HEK293 (cell line): Measurements from ENCODE around the gene OXCT2.

Source experiments
- GLIS2 ChIP-seq: fragments of 450-650 bp; formaldehyde crosslinking; IDR thresholded peaks from 2 replicates; pipeline ENCODE4 v1.5.1; 2016; ENCODE audit warnings: missing biosample characterization, missing genetic modification characterization
- HOXA7 ChIP-seq: sonication (generic); formaldehyde crosslinking; IDR thresholded peaks from 2 replicates; pipeline ENCODE4 v1.8.1; 2022; ENCODE audit warnings: missing genetic modification reagents, borderline replicate concordance
- KLF9 ChIP-seq: fragments of 450-650 bp; formaldehyde crosslinking; IDR thresholded peaks from 2 replicates; pipeline ENCODE4 v1.5.1; 2016; ENCODE audit warnings: missing biosample characterization, missing genetic modification characterization, low read depth
- MYNN ChIP-seq: fragments of 450-650 bp; formaldehyde crosslinking; IDR thresholded peaks from 2 replicates; pipeline ENCODE4 v1.5.1; 2016; ENCODE audit warnings: missing biosample characterization, missing genetic modification characterization, borderline replicate concordance
- OSR2 ChIP-seq: fragments of 450-650 bp; formaldehyde crosslinking; IDR thresholded peaks from 2 replicates; pipeline ENCODE4 v1.5.1; 2016; ENCODE audit warnings: missing biosample characterization, missing genetic modification characterization
- REPIN1 ChIP-seq: fragments of 450-650 bp; formaldehyde crosslinking; IDR thresholded peaks from 2 replicates; pipeline ENCODE4 v1.5.1; 2017; ENCODE audit warnings: missing biosample characterization, missing genetic modification characterization, low read depth
- SP2 ChIP-seq: fragments of 450-650 bp; formaldehyde crosslinking; IDR thresholded peaks from 2 replicates; pipeline ENCODE4 v1.5.1; 2016; ENCODE audit warnings: missing biosample characterization, missing genetic modification characterization
- TRIM28 ChIP-seq: IDR thresholded peaks from 2 replicates; pipeline ENCODE4 v1.6.1; 2011; ENCODE audit warnings: low read length, control low read depth, borderline replicate concordance
- ZBTB17 ChIP-seq: fragments of 450-650 bp; formaldehyde crosslinking; IDR thresholded peaks from 2 replicates; pipeline ENCODE4 v1.5.1; 2016; ENCODE audit warnings: missing biosample characterization, missing genetic modification characterization
- ZBTB7A ChIP-seq: fragments of 450-650 bp; formaldehyde crosslinking; IDR thresholded peaks from 2 replicates; pipeline ENCODE4 v1.5.1; 2016; ENCODE audit warnings: low read depth, missing biosample characterization, missing genetic modification characterization
- ZEB2 ChIP-seq: fragments of 450-650 bp; formaldehyde crosslinking; IDR thresholded peaks from 2 replicates; pipeline ENCODE4 v1.5.1; 2016; ENCODE audit warnings: missing biosample characterization, missing genetic modification characterization
- ZFP41 ChIP-seq: fragments of 450-650 bp; formaldehyde crosslinking; IDR thresholded peaks from 2 replicates; pipeline ENCODE4 v1.5.1; 2016; ENCODE audit warnings: missing biosample characterization, missing genetic modification characterization, borderline replicate concordance
- ZNF140 ChIP-seq: fragments of 450-650 bp; formaldehyde crosslinking; IDR thresholded peaks from 2 replicates; pipeline ENCODE4 v1.5.1; 2016; ENCODE audit warnings: missing biosample characterization, missing genetic modification characterization
- ZNF175 ChIP-seq: fragments of 450-650 bp; formaldehyde crosslinking; IDR thresholded peaks from 2 replicates; pipeline ENCODE4 v1.5.1; 2016; ENCODE audit warnings: missing biosample characterization, missing genetic modification characterization
- ZNF2 ChIP-seq: fragments of 450-650 bp; formaldehyde crosslinking; IDR thresholded peaks from 2 replicates; pipeline ENCODE4 v1.5.1; 2016; ENCODE audit warnings: missing biosample characterization, missing genetic modification characterization
- ZNF266 ChIP-seq: fragments of 450-650 bp; formaldehyde crosslinking; IDR thresholded peaks from 2 replicates; pipeline ENCODE4 v1.5.1; 2016; ENCODE audit warnings: missing biosample characterization, missing genetic modification characterization, low read depth
- ZNF335 ChIP-seq: fragments of 450-650 bp; formaldehyde crosslinking; conservative IDR thresholded peaks from 2 replicates; pipeline ENCODE4 v1.5.1; 2016; ENCODE audit warnings: missing biosample characterization, missing genetic modification characterization
- ZNF354C ChIP-seq: fragments of 450-650 bp; formaldehyde crosslinking; IDR thresholded peaks from 2 replicates; pipeline ENCODE4 v1.5.1; 2016; ENCODE audit warnings: missing biosample characterization, missing genetic modification characterization, low read depth, borderline replicate concordance
- ZNF37A ChIP-seq: fragments of 450-650 bp; IDR thresholded peaks from 2 replicates; pipeline ENCODE4 v1.5.1; 2018; ENCODE audit warnings: missing biosample characterization, missing genetic modification characterization
- ZNF48 ChIP-seq: fragments of 450-650 bp; formaldehyde crosslinking; IDR thresholded peaks from 2 replicates; pipeline ENCODE4 v1.5.1; 2016; ENCODE audit warnings: missing biosample characterization, missing genetic modification characterization
- ZNF544 ChIP-seq: fragments of 450-650 bp; formaldehyde crosslinking; IDR thresholded peaks from 2 replicates; pipeline ENCODE4 v1.5.0; 2017; ENCODE audit warnings: missing biosample characterization, missing genetic modification characterization
- ZNF558 ChIP-seq: fragments of 450-650 bp; formaldehyde crosslinking; IDR thresholded peaks from 2 replicates; pipeline ENCODE4 v1.5.1; 2016; ENCODE audit warnings: missing biosample characterization, missing genetic modification characterization
- ZNF560 ChIP-seq: fragments of 450-650 bp; formaldehyde crosslinking; IDR thresholded peaks from 2 replicates; pipeline ENCODE4 v1.5.1; 2017; ENCODE audit warnings: missing biosample characterization, missing genetic modification characterization, borderline replicate concordance
- ZNF600 ChIP-seq: fragments of 450-650 bp; formaldehyde crosslinking; IDR thresholded peaks from 2 replicates; pipeline ENCODE4 v1.5.1; 2016; ENCODE audit warnings: missing biosample characterization, missing genetic modification characterization
- ZNF623 ChIP-seq: fragments of 450-650 bp; formaldehyde crosslinking; IDR thresholded peaks from 2 replicates; pipeline ENCODE4 v1.5.1; 2016; ENCODE audit warnings: missing biosample characterization, missing genetic modification characterization
- ZNF658 ChIP-seq: fragments of 450-650 bp; formaldehyde crosslinking; IDR thresholded peaks from 2 replicates; pipeline ENCODE4; 2016; ENCODE audit warnings: missing biosample characterization, missing genetic modification characterization
- ZNF660 ChIP-seq: fragments of 450-650 bp; IDR thresholded peaks from 2 replicates; pipeline ENCODE4 v1.5.1; 2018; ENCODE audit warnings: missing biosample characterization, mild to moderate bottlenecking, missing genetic modification characterization
- ZNF670 ChIP-seq: fragments of 450-650 bp; formaldehyde crosslinking; IDR thresholded peaks from 2 replicates; pipeline ENCODE4 v1.5.1; 2016; ENCODE audit warnings: missing biosample characterization, missing genetic modification characterization, low read depth
- ZNF707 ChIP-seq: fragments of 450-650 bp; formaldehyde crosslinking; IDR thresholded peaks from 2 replicates; pipeline ENCODE4 v1.5.1; 2016; ENCODE audit warnings: missing biosample characterization, missing genetic modification characterization
- ZNF747 ChIP-seq: fragments of 450-650 bp; formaldehyde crosslinking; IDR thresholded peaks from 2 replicates; pipeline ENCODE4 v1.5.1; 2016; ENCODE audit warnings: missing biosample characterization, missing genetic modification characterization
- ZNF76 ChIP-seq: fragments of 450-650 bp; formaldehyde crosslinking; IDR thresholded peaks from 2 replicates; pipeline ENCODE4; 2016; ENCODE audit warnings: low read depth, missing biosample characterization, missing genetic modification characterization, borderline replicate concordance
- ZSCAN30 ChIP-seq: fragments of 450-650 bp; IDR thresholded peaks from 2 replicates; pipeline ENCODE4 v1.5.1; 2018; ENCODE audit warnings: missing biosample characterization, mild to moderate bottlenecking, missing genetic modification characterization, moderate library complexity
- TF ChIP-seq, protein P1 (sequence below): fragments of 450-650 bp; formaldehyde crosslinking; IDR thresholded peaks from 2 replicates; pipeline ENCODE4 v1.5.1; 2016; ENCODE audit warnings: missing biosample characterization, missing genetic modification characterization
- TF ChIP-seq, protein P2 (sequence below): fragments of 450-650 bp; formaldehyde crosslinking; IDR thresholded peaks from 2 replicates; pipeline ENCODE4 v1.5.1; 2016; ENCODE audit warnings: missing biosample characterization, missing genetic modification characterization
- TF ChIP-seq, protein P3 (sequence below): fragments of 450-650 bp; formaldehyde crosslinking; IDR thresholded peaks from 2 replicates; pipeline ENCODE4 v1.5.1; 2016; ENCODE audit warnings: missing biosample characterization, missing genetic modification characterization, low read depth
- TF ChIP-seq, protein P4 (sequence below): IDR thresholded peaks from 2 replicates; pipeline ENCODE4 v1.6.1; 2011; ENCODE audit warnings: mild to moderate bottlenecking, low read depth, low read length, borderline replicate concordance

OXCT2 gene

DNA sequence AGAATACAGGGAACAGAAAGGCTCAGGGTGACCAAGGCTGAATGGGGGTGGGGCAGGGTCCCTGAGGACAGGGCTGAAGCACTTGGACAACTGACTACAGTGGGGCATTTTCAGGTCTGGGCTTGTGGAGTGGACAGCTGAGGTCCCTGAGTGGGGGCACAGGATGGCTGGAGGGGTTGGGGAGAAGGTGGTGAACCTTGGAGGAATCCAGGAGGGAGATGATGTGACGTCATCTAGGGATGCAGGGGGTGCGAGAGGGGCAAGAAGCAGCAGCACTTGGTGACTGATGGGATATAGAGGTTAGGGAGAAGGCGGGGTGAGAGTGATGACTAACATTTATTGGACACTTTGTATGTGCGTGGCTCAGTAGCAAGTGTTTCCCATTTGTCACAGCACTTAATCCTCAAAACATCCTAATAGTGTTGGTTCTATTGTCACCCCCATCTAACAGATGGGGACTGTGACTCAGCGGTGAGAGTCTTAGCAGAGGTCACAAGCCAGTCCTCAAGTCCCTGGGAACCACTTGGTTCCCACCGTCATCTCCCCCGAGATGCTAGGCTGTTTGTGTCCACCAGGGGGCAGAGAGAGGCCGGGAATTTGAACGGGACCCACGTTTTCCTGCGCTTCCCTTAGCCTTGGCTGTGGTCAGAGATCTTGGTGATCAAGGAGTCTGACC is 45.4 kb upstream of the OXCT2 start (continued):
- TF ChIP-seq, protein P1, sequence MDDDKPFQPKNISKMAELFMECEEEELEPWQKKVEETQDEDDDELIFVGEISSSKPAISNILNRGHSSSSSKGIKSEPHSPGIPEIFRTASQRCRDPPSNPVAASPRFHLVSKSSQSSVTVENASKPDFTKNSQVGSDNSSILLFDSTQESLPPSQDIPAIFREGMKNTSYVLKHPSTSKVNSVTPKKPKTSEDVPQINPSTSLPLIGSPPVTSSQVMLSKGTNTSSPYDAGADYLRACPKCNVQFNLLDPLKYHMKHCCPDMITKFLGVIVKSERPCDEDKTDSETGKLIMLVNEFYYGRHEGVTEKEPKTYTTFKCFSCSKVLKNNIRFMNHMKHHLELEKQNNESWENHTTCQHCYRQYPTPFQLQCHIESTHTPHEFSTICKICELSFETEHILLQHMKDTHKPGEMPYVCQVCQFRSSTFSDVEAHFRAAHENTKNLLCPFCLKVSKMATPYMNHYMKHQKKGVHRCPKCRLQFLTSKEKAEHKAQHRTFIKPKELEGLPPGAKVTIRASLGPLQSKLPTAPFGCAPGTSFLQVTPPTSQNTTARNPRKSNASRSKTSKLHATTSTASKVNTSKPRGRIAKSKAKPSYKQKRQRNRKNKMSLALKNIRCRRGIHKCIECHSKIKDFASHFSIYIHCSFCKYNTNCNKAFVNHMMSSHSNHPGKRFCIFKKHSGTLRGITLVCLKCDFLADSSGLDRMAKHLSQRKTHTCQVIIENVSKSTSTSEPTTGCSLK (tag by site-specific recombination) = no peak
- TF ChIP-seq TRIM28 (no peak), ZNF560 (no peak), ZSCAN30 (no peak), KLF9 (tag by site-specific recombination) (no peak; the same call in 1 of the 2 replicates), OSR2 (tag by site-specific recombination) (peak; percentile 37; the same call in 1 of the 2 replicates), ZNF76 (tag by site-specific recombination) (peak; percentile 38; the same call in 1 of the 2 replicates), ZEB2 (tag by site-specific recombination) (peak; percentile 54; the same call in 1 of the 2 replicates), ZNF747 (tag by site-specific recombination) (no peak), ZNF48 (tag by site-specific recombination) (no peak), ZNF660 (tag by site-specific recombination) (peak; percentile 74; the same call in 1 of the 2 replicates), ZNF600 (tag by site-specific recombination) (no peak), ZNF266 (tag by site-specific recombination) (no peak), HOXA7 (CRISPR knock-in tag) (no peak), ZNF658 (no peak), ZNF335 (tag by site-specific recombination) (0 out of 2 replicates have a peak, but pooled peaks have one; percentile 16), ZNF354C (tag by site-specific recombination) (no peak), ZFP41 (tag by site-specific recombination) (no peak), ZNF623 (tag by site-specific recombination) (no peak), SP2 (tag by site-specific recombination) (peak; percentile 32; the same call in 1 of the 2 replicates), ZNF140 (tag by site-specific recombination) (no peak), GLIS2 (tag by site-specific recombination) (peak; percentile 48; the same call in 1 of the 2 replicates), ZNF175 (no peak), ZNF707 (tag by site-specific recombination) (no peak), REPIN1 (tag by site-specific recombination) (no peak), ZNF544 (tag by site-specific recombination) (no peak), ZBTB7A (tag by site-specific recombination) (no peak), ZBTB17 (tag by site-specific recombination) (no peak), ZNF2 (tag by site-specific recombination) (0 out of 2 replicates have a peak, but pooled peaks have one; percentile 48), ZNF558 (peak; percentile 55; the same call in 1 of the 2 replicates), ZNF670 (no peak), MYNN (peak; percentile 10; the same call in 1 of the 2 replicates), ZNF37A (tag by site-specific recombination) (no peak)
- TF ChIP-seq, protein P2, sequence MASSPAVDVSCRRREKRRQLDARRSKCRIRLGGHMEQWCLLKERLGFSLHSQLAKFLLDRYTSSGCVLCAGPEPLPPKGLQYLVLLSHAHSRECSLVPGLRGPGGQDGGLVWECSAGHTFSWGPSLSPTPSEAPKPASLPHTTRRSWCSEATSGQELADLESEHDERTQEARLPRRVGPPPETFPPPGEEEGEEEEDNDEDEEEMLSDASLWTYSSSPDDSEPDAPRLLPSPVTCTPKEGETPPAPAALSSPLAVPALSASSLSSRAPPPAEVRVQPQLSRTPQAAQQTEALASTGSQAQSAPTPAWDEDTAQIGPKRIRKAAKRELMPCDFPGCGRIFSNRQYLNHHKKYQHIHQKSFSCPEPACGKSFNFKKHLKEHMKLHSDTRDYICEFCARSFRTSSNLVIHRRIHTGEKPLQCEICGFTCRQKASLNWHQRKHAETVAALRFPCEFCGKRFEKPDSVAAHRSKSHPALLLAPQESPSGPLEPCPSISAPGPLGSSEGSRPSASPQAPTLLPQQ = peak; percentile 76
- TF ChIP-seq, protein P3, sequence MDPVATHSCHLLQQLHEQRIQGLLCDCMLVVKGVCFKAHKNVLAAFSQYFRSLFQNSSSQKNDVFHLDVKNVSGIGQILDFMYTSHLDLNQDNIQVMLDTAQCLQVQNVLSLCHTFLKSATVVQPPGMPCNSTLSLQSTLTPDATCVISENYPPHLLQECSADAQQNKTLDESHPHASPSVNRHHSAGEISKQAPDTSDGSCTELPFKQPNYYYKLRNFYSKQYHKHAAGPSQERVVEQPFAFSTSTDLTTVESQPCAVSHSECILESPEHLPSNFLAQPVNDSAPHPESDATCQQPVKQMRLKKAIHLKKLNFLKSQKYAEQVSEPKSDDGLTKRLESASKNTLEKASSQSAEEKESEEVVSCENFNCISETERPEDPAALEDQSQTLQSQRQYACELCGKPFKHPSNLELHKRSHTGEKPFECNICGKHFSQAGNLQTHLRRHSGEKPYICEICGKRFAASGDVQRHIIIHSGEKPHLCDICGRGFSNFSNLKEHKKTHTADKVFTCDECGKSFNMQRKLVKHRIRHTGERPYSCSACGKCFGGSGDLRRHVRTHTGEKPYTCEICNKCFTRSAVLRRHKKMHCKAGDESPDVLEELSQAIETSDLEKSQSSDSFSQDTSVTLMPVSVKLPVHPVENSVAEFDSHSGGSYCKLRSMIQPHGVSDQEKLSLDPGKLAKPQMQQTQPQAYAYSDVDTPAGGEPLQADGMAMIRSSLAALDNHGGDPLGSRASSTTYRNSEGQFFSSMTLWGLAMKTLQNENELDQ = no peak
- TF ChIP-seq, protein P4, sequence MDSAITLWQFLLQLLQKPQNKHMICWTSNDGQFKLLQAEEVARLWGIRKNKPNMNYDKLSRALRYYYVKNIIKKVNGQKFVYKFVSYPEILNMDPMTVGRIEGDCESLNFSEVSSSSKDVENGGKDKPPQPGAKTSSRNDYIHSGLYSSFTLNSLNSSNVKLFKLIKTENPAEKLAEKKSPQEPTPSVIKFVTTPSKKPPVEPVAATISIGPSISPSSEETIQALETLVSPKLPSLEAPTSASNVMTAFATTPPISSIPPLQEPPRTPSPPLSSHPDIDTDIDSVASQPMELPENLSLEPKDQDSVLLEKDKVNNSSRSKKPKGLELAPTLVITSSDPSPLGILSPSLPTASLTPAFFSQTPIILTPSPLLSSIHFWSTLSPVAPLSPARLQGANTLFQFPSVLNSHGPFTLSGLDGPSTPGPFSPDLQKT = no peak
